HG03064 (cell line): ENCODE data around the gene NINJ1.
A peak's percentile ranks its signal among the peaks of the same experiment; 100 is the strongest.
"Not testable (repeated sequence)": the region's sequence is repeated elsewhere in the genome, so short reads cannot be mapped to it uniquely, and the experiment has no call there.

Experiments
- ATAC-seq: cut with Tn5 transposase; IDR thresholded peaks from one replicate; pipeline ENCODE4 v1.9.1; 2021; ENCODE audit warnings: low read depth; ENCODE audit not compliant: unreplicated experiment

Gene NINJ1

DNA sequence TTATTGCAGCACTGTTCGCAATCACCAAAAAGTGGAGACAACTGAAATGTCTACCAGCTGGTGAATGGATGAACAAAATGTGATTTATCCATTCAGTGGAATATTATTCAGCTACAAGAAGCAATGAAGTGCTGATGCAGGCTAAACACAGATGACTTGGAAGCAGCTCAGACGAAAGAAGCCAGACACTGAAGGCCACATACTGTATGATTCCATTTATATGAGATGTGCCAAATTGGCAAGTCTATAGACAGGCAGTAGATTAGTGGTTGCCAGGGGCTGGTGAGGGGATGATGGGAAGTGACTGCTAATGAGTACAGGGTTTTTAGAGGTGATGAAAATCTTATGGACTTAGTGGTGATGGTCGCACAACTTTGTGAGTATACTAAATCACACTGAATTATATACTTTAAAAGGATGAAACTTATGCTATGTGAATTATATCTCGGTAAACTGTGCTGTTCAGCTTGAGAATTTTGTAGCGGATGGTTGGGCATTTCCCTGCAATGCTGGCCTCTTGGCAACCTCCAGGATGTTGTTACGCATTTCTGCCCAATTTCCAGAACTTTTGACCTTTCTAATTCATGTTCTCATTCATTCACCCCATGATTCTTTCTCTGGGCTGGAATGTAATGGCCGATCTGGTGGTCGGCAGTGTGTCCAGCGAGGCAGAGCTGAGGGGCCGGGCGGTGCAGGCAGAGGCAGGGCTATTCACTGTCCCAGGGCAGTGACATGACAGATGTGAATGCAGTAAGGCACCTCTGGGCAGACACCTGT, 27.9 kb upstream of the NINJ1 start:
- ATAC-seq = no peak

DNA sequence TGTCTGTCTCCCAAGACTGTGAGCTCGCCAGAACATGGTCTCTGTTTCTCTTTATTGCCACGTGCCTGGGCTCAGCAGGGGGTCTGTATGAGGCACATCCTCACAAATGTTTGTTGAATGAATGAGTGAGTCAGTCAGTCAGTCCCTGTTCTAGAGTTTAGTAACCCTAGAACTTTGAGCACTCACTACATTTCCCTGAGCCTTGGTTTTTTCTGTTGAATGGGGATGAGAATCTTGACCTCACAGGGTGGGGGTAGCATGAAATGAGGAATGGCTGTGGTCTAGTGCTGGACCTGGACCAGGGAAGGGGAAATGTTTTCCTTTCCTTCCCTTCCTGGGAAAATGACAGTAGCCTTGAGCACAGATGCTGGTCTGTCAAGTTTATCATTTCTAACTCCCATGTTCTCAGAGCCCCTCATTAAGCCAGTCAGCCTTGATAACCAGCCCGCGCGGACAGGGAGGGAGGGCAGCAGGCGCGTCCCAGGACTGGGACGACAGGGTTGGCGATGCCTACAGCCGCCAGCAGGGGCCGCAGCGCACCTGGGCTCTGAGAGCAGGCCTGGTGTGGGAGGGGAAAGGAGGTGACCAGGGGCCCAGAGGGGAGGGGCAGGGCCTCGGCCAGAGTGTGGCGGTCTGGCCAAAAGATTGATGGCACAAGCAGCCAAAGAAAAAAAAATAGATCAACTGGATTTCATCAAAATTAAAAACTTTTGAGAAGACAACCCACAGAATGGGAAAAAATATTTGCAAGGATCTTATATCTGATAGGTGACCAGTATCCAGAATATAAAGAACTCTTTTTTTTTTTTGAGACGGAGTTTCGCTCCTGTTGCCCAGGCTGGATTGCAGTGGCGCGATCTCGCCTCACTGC, 25.8 kb upstream of the NINJ1 start:
- ATAC-seq = peak; percentile 81

DNA sequence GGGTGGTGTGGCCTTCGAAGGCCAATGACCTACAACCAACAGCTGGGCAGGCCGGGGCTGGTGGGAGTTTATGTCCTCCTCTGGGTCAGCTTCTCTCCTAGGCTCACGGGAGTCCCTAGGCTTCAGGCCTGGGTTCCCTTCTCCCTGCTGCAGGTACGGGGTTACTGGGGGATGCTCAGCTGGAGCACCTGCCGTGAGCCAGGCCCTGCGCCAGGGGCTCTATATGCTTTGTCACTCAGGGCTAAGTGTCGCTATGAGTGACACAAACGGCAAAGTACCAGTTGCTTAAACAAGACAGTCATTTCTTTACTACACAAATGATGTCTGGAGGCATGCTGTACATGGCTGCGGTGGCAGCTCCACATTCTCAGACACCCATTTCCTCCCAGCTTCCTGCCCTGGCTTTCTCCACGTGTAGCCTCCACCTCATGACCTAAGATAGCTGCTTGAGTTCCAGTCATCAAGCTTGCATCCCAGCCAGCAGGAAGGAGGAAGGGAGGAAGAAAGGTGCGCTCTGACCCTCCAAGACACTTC, 22.5 kb upstream of the NINJ1 start:
- no peak for ATAC-seq

DNA sequence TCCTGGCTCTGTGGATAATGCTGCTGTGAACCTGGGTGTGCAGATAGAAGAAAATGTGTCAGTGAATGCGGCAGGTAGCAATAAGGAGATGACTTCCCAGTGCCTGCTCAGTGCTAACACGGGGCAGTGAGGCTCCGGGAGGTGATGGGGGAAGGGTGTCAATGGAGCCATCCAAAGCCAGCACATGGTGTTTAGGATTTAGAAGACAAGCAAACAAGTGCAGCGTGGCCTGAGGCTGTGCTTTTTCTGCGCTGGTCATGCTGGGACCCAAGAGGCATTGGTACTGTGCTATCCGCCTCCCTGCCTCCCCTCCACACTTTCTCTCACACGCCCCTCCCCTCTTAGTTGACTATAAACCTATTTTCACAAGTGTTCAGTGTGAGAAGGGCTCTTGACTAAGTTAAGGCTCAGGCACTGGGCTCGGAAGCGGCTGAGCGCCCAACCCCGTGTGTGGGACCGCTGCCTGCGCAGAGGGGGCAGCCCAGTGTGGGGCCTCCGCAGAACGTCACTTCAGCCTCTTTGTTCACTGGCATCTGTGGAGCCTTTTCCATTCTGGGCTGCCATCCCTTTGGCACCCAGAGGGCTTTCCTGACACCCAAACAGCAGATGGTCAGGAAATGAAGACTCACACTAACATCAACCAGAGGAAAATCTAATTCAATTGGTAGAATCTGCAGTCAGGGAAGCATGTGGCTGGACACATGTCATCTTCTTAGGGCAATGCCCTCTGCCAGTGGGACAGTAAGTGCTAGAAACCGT, 21.8 kb upstream of the NINJ1 start:
- ATAC-seq = no peak

DNA sequence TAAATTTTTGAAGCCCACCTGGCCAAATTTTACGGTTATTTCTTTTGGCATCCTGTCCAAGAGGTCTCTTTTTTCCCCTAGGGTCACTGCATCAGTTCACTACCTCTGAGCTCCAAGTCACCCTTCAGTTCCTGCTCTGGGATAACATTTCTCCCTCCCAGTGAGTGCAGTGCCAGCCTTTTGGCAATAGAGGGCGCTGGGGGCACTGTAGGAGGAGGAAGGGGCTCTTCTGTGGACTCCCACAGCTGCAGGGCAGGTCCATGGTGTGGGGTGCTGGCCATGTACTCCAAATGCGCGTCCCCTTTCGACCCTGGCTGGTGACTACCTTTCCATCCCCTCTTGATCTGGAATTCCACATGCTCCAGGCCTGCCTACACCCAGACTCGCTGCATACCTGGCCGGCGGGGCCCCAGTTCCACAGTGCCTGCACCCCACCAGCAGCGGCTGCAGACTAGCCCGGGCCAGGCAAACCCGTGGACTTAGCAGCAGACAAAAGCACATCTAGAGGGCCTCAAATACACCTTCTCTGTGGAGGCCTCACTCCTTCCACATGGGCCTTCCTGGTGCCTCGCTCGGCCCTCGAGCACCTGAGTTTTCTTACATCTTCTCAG, 20.3 kb upstream of the NINJ1 start:
- no peak for ATAC-seq

DNA sequence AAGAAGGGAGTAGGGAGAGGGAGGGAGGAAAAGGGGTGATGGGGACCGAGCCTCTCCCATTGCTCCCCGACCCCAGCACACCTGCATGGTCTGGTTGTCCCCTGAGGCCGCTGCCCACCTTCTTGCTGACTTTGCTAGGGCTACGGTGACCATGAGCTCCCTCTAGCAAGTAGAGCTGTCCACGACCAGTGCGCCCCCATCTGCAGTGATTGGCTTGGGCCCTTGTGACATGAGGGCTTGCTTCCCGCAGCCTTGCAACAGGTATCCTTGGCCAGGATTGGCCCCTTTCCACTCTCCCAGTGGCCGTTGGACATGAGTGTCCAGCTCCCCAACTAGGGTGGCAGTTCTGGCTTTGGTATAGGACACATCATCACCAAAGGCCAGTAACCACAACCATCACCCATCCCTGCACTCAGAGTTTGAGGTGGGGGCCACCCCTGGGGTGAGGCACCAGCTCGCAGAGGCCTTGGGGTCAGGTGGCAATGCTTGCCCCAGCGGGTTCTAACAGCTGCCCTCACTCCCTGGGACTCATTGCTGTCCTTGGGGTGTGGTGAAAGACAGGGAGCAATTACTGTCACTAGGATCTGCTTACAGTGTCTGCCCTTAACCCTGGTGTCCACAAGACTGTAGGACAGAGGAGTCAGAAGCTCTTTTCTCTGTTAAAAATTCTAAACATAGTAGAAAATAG, 17.2 kb upstream of the NINJ1 start:
- no peak for ATAC-seq

- ATAC-seq = no peak
These were observed 15.3 kb upstream of the NINJ1 start for GRCh38 chr9:93149361-93149760.

- no peak for ATAC-seq
These were observed 14.7 kb upstream of the NINJ1 start for GRCh38 chr9:93148721-93149120.

DNA sequence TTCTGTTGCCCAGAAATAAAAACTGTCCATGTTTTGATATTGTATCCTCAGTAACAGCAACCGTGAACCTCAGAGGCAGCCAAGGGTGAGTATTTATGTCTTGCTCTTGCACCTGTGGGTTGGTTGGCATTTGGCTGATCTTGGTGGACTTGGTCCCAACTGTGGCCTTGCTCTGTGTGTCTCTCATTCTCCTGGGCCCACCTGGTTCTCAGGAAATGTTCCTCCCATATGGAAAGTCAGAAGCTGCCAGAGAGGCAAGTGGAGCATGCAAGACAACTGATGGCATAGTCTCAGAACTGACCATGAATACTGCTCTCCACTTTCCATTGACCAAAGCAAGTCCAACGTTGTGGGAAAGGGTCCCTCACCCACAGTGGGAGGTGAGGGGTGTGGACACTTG, 13.6 kb upstream of the NINJ1 start:
- no peak for ATAC-seq

GRCh38 chr9:93146696-93147095, 12.6 kb upstream of the NINJ1 start:
- ATAC-seq = not testable (repeated sequence)

DNA sequence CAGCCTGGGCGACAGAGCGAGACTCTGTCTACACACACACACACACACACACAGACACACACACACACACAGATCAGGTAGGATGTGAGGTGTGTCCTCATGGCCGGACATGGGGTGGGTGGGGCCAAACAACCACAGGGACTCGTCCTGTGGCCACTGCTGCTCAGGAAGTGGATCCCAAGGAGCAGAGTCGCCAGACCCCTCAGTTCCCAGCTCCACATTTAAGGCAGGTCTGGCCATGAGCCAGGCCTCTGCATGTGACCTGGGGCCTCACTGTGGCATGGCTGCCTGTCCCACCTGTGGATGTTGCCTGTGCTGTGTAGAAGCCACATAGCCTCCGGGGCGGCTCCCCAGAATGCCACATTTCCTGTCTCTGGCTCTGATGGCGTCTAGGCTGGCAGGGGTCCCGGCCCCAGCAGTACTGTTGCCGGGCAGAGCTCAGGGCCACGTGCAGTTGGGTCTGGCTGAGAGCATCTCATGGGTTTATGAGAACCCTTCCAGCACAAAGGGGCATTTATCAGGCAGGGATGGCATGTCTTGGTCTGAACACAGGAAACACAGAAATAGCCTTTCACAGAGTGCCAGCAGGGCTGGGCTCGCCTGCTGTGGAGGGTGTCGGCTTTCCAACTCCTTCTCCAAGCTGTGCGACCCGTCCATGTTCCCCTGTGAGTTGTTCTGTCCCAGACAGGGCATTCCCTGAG, 9.9 kb upstream of the NINJ1 start:
- ATAC-seq = no peak

DNA sequence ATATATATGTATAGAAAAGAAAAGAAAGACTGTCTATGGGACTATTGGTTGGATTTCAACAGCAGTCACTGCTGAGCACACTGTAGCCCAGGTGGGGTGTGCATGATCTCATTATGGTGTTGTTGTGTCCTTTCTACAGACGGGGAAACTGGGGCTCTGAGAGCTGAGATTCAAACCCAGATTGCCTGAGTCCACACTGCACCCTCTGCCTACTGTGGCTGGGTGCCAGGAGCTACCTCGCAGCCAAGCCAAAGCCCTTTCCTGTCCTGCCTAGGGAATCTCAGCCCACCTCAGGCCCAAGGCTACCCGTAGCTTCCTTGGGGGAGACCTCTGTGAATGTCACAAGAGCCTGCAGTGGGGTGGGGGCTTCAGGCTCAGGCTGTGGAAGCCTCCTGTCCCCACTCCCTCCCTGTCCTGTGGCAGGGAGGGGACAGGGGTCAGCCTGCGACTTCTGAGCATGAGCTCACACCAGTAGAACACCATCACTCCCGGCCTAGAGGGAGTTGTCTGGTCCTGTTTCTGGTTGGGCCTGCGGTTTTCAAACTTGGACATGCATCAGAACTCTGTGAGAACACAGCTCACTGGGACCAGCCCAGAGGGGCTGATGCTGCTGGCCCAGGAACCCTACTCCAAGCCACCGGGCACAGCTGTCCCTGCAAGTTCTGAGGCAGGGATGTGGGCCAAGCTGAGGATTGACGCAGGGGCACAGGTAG, 7.9 kb upstream of the NINJ1 start:
- no peak for ATAC-seq

- no peak for ATAC-seq
These were observed 5.5 kb upstream of the NINJ1 start for GRCh38 chr9:93139365-93140182.

DNA sequence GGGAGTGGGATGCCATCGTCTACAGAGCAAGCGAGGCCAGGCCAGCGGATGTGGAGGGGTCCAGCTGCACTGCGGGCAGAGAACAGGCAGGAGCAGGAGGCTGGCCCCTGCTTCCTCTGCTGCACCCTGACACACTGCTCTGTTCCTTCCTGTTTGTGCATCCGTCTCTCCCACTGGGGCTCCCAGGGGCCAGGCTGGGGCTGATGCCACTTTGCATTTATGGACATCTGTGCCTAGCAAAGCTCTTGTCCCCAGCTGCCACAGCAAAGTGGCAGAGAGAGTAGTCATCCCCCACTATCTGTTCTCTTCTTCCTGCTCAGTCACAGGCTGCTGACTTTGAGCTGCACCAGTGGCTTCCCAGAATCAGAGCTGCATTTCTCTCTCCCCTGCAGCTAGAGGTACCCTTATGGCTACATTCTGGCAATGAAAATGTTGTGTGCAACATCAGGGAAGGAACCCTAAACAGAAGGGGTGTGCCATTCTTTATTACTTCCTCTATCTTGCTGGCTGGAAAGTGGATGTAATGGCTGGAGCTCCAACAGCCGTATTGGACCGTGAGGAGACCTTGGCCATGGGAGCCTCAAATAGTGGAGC, 4.2 kb upstream of the NINJ1 start:
- no peak for ATAC-seq

DNA sequence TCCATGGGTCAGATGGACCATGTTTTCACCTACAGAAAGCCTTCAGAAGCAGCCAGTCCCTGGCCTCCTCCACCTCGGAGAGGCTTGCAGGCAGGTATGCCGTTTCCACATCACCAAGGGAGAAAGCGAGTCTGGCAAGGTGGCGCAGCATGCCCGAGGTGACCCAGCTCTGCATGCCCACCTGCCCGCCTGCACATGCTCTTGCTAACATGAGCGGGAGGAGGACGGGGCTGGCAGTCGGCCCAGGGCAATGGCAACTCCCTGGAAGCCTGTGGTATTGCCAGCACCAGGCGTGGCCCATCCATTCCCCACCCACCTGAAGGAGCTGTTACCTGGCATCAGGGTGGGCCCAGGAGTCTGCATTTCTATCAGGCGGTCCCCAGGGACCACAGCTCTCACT, 3.3 kb upstream of the NINJ1 start:
- ATAC-seq = no peak

- no peak for ATAC-seq
These were observed 2.0 kb upstream of the NINJ1 start for GRCh38 chr9:93136011-93136440.

- ATAC-seq = no peak
These were observed 841 bp upstream of the NINJ1 start for GRCh38 chr9:93134740-93135444.
